H9 (cell line): ENCODE measurements around the gene BAIAP2. TPM values are rescaled to one million over a fixed set of nuclear protein-coding genes. Genes with fewer than 3 reads are reported as not detected.

Experiments used
- DNase-seq: peaks from one replicate; pipeline ENCODE4 v3.0.0-alpha.2; 2017
- H2AFZ ChIP-seq: one replicate; pipeline ENCODE4 v1.6.1; 2013; ENCODE audit warnings: mild to moderate bottlenecking, low read length, control low read depth, moderate library complexity
- H2AK5ac ChIP-seq: 2 replicates; pipeline ENCODE4 v1.6.1; 2013; ENCODE audit warnings: low read length, control low read depth, mixed read lengths; ENCODE audit not compliant: insufficient read length
- H2BK120ac ChIP-seq: one replicate; pipeline ENCODE4 v1.6.1; 2013; ENCODE audit warnings: low read depth, mild to moderate bottlenecking, low read length, control low read depth, inconsistent platforms; ENCODE audit not compliant: poor library complexity, severe bottlenecking
- H2BK12ac ChIP-seq: 2 replicates; pipeline ENCODE4 v1.6.1; 2013; ENCODE audit warnings: low read length, control low read depth, mixed read lengths, low read depth; ENCODE audit not compliant: insufficient read length
- H2BK15ac ChIP-seq: 2 replicates; pipeline ENCODE4 v1.6.1; 2013; ENCODE audit warnings: low read depth, low read length, control low read depth
- H2BK20ac ChIP-seq: one replicate; pipeline ENCODE4 v1.6.1; 2013; ENCODE audit warnings: low read depth, mild to moderate bottlenecking, low read length, control low read depth, inconsistent platforms; ENCODE audit not compliant: poor library complexity, severe bottlenecking
- H2BK5ac ChIP-seq: 2 replicates; pipeline ENCODE4 v1.6.1; 2013; ENCODE audit warnings: low read length, control low read depth, mixed read lengths; ENCODE audit not compliant: insufficient read length
- H3K14ac ChIP-seq: 2 replicates; pipeline ENCODE4 v1.6.1; 2013; ENCODE audit warnings: low read length, control low read depth; ENCODE audit not compliant: insufficient read depth
- H3K18ac ChIP-seq: 2 replicates; pipeline ENCODE4 v1.6.1; 2013; ENCODE audit warnings: low read depth, mild to moderate bottlenecking, mixed read lengths, low read length, control low read depth; ENCODE audit not compliant: insufficient read length
- H3K23ac ChIP-seq: 2 replicates; pipeline ENCODE4 v1.6.1; 2013; ENCODE audit warnings: low read length, control low read depth, mixed read lengths, low read depth; ENCODE audit not compliant: insufficient read length
- H3K23me2 ChIP-seq: 2 replicates; pipeline ENCODE4 v1.6.1; 2013; ENCODE audit warnings: low read depth, mild to moderate bottlenecking, mixed read lengths, low read length, control low read depth; ENCODE audit not compliant: insufficient read length, poor library complexity, severe bottlenecking
- H3K27ac ChIP-seq: 2 replicates; pipeline ENCODE4 v1.5.1; 2013; ENCODE audit warnings: low read length, control low read depth, mixed read lengths, low read depth; ENCODE audit not compliant: insufficient read length
- H3K27me3 ChIP-seq: 2 replicates; pipeline ENCODE4 v1.6.1; 2013; ENCODE audit warnings: low read length, control low read depth, inconsistent platforms; ENCODE audit not compliant: insufficient read depth
- H3K4ac ChIP-seq: 2 replicates; pipeline ENCODE4 v1.6.1; 2013; ENCODE audit warnings: low read depth, mild to moderate bottlenecking, control low read depth, inconsistent platforms, low read length, moderate library complexity
- H3K4me1 ChIP-seq: 2 replicates; pipeline ENCODE4 v1.6.1; 2013; ENCODE audit warnings: low read length, control low read depth, inconsistent platforms; ENCODE audit not compliant: insufficient read depth
- H3K4me2 ChIP-seq: 2 replicates; pipeline ENCODE4 v1.6.1; 2013; ENCODE audit warnings: low read length, control low read depth, mixed read lengths; ENCODE audit not compliant: insufficient read length, insufficient read depth
- H3K56ac ChIP-seq: 2 replicates; pipeline ENCODE4 v1.6.1; 2013; ENCODE audit warnings: low read depth, mild to moderate bottlenecking, mixed read lengths, low read length, control low read depth; ENCODE audit not compliant: insufficient read length
- H3K79me1 ChIP-seq: 2 replicates; pipeline ENCODE4 v1.6.1; 2013; ENCODE audit warnings: low read depth, mild to moderate bottlenecking, moderate library complexity, low read length, control low read depth, inconsistent platforms; ENCODE audit not compliant: insufficient read depth, poor library complexity, severe bottlenecking
- H3K79me2 ChIP-seq: 2 replicates; pipeline ENCODE4 v1.6.1; 2013; ENCODE audit warnings: low read length, control low read depth, inconsistent platforms; ENCODE audit not compliant: insufficient read depth
- H3K9ac ChIP-seq: 2 replicates; pipeline ENCODE4 v1.6.1; 2013; ENCODE audit warnings: low read length, control low read depth, mixed read lengths; ENCODE audit not compliant: insufficient read length; ENCODE audit errors: extremely low read depth
- H3K9me3 ChIP-seq: one replicate; pipeline ENCODE4 v1.6.1; 2013; ENCODE audit warnings: low read depth, low read length, inconsistent platforms; ENCODE audit not compliant: control insufficient read depth
- H3T11ph ChIP-seq: one replicate; pipeline ENCODE4 v1.6.1; 2013; ENCODE audit warnings: mild to moderate bottlenecking, low read length, control low read depth, inconsistent platforms
- H4K20me1 ChIP-seq: one replicate; pipeline ENCODE4 v1.6.1; 2013; ENCODE audit not compliant: control insufficient read depth, insufficient read length, insufficient read depth
- H4K5ac ChIP-seq: 2 replicates; pipeline ENCODE4 v1.6.1; 2013; ENCODE audit warnings: low read depth, mild to moderate bottlenecking, mixed read lengths, low read length, control low read depth; ENCODE audit not compliant: insufficient read length
- H4K8ac ChIP-seq: replicated peaks from 2 replicates; pipeline ENCODE4 v1.6.1; 2013; ENCODE audit warnings: low read length, control low read depth, mixed read lengths, low read depth; ENCODE audit not compliant: insufficient read length
- H4K91ac ChIP-seq: 2 replicates; pipeline ENCODE4 v1.6.1; 2013; ENCODE audit warnings: low read depth, mild to moderate bottlenecking, moderate library complexity, mixed read lengths, low read length, control low read depth; ENCODE audit not compliant: insufficient read length
- H3K27ac Mint-ChIP-seq, 3 experiments: 2 replicates in 2 of 3; 3 replicates in 1 of 3; pipeline ENCODE4 v1.8.0; 2020 to 2021; ENCODE audit warnings: mixed read lengths in 3 of 3, mild to moderate bottlenecking in 1 of 3, moderate library complexity in 1 of 3
- H3K27me3 Mint-ChIP-seq: 2 replicates; pipeline ENCODE4 v1.8.0; 2021; ENCODE audit warnings: low read depth, mild to moderate bottlenecking, moderate library complexity, mixed read lengths
- H3K36me3 Mint-ChIP-seq, 3 experiments: 2 replicates in 2 of 3; 3 replicates in 1 of 3; pipeline ENCODE4 v1.8.0; 2020 to 2021; ENCODE audit warnings: low read depth in 3 of 3, mixed read lengths in 3 of 3; ENCODE audit not compliant: insufficient read depth in 1 of 3
- H3K4me1 Mint-ChIP-seq, 2 experiments: 2 replicates each; pipeline ENCODE4 v1.8.0; 2020; ENCODE audit warnings: mixed read lengths in 2 of 2
- H3K4me3 Mint-ChIP-seq, 2 experiments: 2 replicates in 1 of 2; 3 replicates in 1 of 2; pipeline ENCODE4 v1.8.0; 2020 to 2021; ENCODE audit warnings: mild to moderate bottlenecking in 2 of 2, mixed read lengths in 2 of 2, moderate library complexity in 1 of 2
- H3K9me3 Mint-ChIP-seq, 2 experiments: 2 replicates in 1 of 2; 3 replicates in 1 of 2; pipeline ENCODE4 v1.8.0; 2020; ENCODE audit warnings: mild to moderate bottlenecking in 2 of 2, mixed read lengths in 2 of 2, moderate library complexity in 1 of 2
- CTCF ChIP-seq: fragments of 200-600 bp; sonication (generic); conservative IDR thresholded peaks from 3 replicates; pipeline ENCODE4 v1.8.0; 2021; ENCODE audit warnings: antibody characterized with exemption, mild to moderate bottlenecking
- WGBS: extraction: QIAGEN DNeasy Blood & Tissue Kit; methylation state at CpG from one replicate; pipeline ENCODE4 v1.1.7; 2013; ENCODE audit warnings: missing lambda C conversion rate, low lambda C conversion rate, mixed read lengths; ENCODE audit not compliant: insufficient read length; ENCODE audit errors: extremely low coverage; 5-methylcytosine and 5-hydroxymethylcytosine counted together
- total RNA-seq: library from RNA; stranded (reverse); gene quantifications from 2 replicates; pipeline ENCODE4 v1.2.1, GENCODE V29; 2021

BAIAP2 gene
- total RNA-seq, 1 experiment from 2014 or later: 27.8 TPM

DNA sequence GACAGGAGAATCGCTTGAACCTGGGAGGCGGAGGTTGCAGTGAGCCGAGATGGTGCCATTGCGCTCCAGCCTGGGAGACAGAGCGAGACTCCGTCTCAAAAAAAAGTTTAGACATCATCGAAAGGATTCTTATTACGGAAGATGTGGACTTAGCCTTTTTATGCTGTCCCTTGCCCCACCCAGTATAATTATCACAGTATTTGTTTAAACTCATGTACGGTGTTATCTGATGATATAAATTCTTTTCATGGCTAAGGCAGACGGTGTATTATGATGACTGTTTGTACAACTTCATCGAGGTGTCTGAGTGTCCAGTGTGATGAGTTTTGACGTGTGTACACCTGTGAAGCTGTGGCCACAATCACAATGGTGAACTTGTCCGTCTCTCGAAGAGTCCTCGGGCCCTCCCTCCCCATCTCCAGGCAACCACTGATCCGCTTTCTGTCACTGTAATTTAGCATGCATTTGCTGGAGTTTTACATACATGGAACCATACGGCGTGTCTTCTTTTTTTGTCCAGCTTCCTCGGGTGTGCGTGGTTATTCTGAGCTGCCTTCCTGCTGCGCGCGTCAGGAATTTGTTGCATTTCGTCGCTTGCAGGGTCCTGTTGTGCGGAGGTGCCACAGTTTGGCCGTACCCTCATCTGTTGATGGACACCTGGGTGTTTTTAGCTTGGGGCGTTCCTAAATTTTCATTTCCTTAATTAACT, 26.2 kb downstream of the BAIAP2 start:
- WGBS: no CpG with 5 or more reads among the region's 28 CpGs
- no peak overlapping the region for H2BK5ac ChIP-seq
- no peak overlapping the region for H2BK12ac ChIP-seq
- Mint-ChIP-seq H3K27ac (peak overlapping the region in 2 of 3 experiments; percentile 2 to 68; a peak in 2 of 7 replicates), H3K27me3 (no peaks in the 10 kb centered on the region), H3K36me3 (peaks cover 0 to 10% (median 8%) of the 10 kb centered on the region in 3 experiments), H3K4me1 (peaks cover 24 to 35% of the 10 kb centered on the region in 2 experiments), H3K9me3 (no peaks in the 10 kb centered on the region), H3K4me3 (no peak overlapping the region)
- H3K27me3 ChIP-seq: no peaks in the 10 kb centered on the region
- no peak overlapping the region for H3K23ac ChIP-seq
- no peak overlapping the region for H3T11ph ChIP-seq
- H3K9ac ChIP-seq: no peak overlapping the region
- H4K20me1 ChIP-seq: no peaks in the 10 kb centered on the region
- H3K14ac ChIP-seq: no peak overlapping the region
- H4K5ac ChIP-seq: no peak overlapping the region
- no peak overlapping the region for H4K91ac ChIP-seq
- no peak overlapping the region for H2BK20ac ChIP-seq
- no peaks in the 10 kb centered on the region for H3K79me1 ChIP-seq
- no peaks in the 10 kb centered on the region for H3K23me2 ChIP-seq
- no peak overlapping the region for H3K27ac ChIP-seq
- H2AK5ac ChIP-seq: no peak overlapping the region
- H3K4me1 ChIP-seq: no peaks in the 10 kb centered on the region
- DNase-seq: no peak
- H3K79me2 ChIP-seq: no peaks in the 10 kb centered on the region
- H3K9me3 ChIP-seq: no peaks in the 10 kb centered on the region
- H2BK120ac ChIP-seq: no peak overlapping the region
- no peak overlapping the region for H3K18ac ChIP-seq
- H3K4ac ChIP-seq: no peak overlapping the region
- no peak for TF ChIP-seq CTCF
- H2AFZ ChIP-seq: no peak overlapping the region
- no peak overlapping the region for H4K8ac ChIP-seq
- no peak overlapping the region for H2BK15ac ChIP-seq
- no peak overlapping the region for H3K56ac ChIP-seq
- no peak overlapping the region for H3K4me2 ChIP-seq
